ENCODE data around the gene NEK4. TPM values are rescaled to one million over a fixed set of nuclear protein-coding genes. Genes with fewer than 3 reads are reported as not detected.
"Not testable (repeated sequence)": the region's sequence is repeated elsewhere in the genome, so short reads cannot be mapped to it uniquely, and the experiment has no call there.

NEK4 gene
- total RNA-seq, 3 donors from 2014 or later, result 16.0 to 36.9 (median 26.9) TPM

DNA sequence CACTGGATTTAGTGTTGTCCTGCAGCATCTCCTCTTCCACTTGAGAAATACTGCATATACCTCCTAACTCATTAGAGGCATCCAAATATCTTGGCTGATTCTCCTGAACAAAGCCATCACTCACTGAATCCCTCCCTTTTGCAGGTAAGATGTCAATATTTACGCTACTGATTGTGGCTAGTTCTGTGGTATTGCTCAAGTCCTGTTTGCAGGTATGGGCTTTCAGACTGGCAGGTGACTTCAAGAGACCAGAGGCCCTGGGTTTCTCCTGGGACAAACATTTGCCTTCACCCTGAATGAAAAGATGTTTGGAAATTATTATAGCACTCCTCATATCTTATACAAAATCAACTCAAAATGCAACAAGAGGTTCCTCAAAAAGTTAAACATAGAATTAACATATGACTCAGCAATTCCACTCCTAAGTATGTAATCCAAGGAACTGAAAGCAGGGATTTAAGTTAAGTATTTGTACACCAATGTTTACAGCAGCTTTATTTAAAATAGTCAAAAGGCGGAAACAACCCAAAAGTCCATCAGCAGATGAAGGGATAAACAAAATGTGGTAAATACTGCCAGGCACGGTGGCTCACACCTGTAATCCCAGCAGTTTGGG, 18.6 kb downstream of the NEK4 start:
- Mint-ChIP-seq H3K4me1 (ENCODE audit: low read depth) (no peaks in the 10 kb centered on the region), H3K4me3 (no peak overlapping the region), H3K27me3 (ENCODE audit: low read depth) (no peaks in the 10 kb centered on the region), H3K36me3 (ENCODE audit: insufficient read depth) (peaks cover 25% of the 10 kb centered on the region), H3K9me3 (no peaks in the 10 kb centered on the region)
- ATAC-seq, result no peak
- no peak for DNase-seq

DNA sequence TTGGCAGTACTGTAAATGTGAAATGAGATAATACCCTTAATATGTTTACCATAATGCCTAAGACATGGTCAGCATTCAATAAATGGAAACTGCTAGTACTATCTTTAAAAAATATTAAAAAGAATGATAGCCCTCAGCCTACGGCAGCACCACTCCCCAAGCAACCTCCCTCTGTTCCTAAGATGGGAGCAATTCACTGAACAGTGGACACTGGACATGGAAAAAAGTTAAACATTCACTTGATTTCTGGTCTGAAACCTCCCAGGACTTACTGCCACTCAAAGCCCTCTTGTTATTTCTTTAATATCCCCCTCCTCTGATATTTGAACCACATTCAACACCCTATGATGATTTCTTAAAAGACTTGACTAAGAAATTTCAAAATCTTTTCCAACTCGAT, 27.0 kb downstream of the NEK4 start:
- Mint-ChIP-seq H3K36me3 (ENCODE audit: insufficient read depth) (peaks cover 35% of the 10 kb centered on the region), H3K4me3 (no peak overlapping the region), H3K27me3 (ENCODE audit: low read depth) (no peaks in the 10 kb centered on the region), H3K9me3 (no peaks in the 10 kb centered on the region), H3K4me1 (ENCODE audit: low read depth) (no peaks in the 10 kb centered on the region)
- ATAC-seq (no peak), DNase-seq (no peak)

DNA sequence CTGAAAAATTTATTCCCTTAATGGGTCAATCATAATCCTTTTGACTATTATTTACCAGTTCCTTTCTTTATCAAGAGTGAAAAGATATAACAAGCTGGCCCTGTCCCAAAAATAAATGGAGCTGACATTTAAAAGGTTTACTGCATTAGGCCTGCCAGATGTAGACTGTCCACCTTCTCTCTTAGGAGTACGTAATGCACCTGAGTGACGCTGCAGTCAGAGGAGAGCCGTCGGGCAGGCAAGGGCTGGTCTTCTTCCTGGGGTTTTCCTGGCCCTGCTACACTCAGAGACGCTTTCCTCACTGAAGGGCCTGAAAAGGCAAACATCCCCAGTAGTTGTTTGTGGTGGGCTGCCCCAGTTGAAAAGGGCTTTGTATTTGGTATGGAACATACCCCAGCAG, 27.6 kb downstream of the NEK4 start:
- no peak for DNase-seq
- H3K36me3 Mint-ChIP-seq (ENCODE audit: insufficient read depth), result peaks cover 35% of the 10 kb centered on the region
- no peak overlapping the region for H3K4me3 Mint-ChIP-seq
- no peaks in the 10 kb centered on the region for H3K9me3 Mint-ChIP-seq
- no peaks in the 10 kb centered on the region for H3K4me1 Mint-ChIP-seq (ENCODE audit: low read depth)
- no peak for ATAC-seq
- no peaks in the 10 kb centered on the region for H3K27me3 Mint-ChIP-seq (ENCODE audit: low read depth)

DNA sequence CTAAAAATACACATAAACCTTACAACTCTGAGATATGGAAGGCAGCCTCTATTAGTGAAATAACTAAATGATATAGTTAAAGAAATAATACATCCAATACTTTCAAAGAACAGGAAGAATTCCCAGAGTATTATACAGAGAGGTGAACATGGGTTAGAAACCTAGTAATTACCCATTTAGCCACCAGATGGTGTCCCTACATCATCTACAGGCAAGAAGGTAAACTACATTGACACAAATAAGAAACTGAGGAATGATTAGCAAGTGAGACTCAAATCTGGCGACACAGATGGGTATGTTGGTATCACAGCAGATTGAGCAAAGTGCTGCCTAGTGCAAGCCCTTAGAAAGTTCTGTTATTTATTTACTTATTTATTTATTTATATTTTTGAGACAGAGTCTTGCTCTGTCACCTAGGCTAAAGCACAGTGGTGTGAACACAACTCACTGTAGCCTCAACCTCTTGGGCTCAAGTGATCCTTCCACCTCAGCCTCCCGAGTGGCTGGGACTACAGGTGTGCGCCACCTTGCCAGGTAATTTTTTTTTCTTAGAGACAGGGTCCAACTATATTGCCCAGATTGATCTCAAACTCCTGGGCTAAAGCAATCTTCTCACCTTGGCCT, 28.2 kb downstream of the NEK4 start:
- Mint-ChIP-seq H3K4me1 (ENCODE audit: low read depth) (no peaks in the 10 kb centered on the region), H3K36me3 (ENCODE audit: insufficient read depth) (peaks cover 34% of the 10 kb centered on the region), H3K27me3 (ENCODE audit: low read depth) (no peaks in the 10 kb centered on the region), H3K4me3 (no peak overlapping the region), H3K9me3 (no peaks in the 10 kb centered on the region)
- no peak for ATAC-seq
- no peak for DNase-seq

DNA sequence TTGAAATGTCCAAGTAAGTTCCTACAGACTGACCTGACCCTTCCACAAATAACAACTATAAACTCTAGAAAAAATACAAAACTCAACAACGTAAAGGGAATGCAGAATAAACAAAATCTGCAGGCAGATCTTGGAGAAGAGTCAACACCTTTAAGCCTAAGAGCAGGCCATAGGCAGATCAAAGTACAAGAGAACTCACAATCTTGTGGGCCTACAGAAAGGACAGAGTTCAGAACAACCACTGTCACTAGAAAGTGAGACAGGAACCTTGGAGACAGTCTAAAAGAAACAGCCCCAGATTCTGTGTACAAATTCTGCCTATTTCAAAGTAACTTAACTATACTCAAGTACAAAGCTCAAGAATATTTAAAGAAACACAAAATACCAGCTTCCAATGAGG, 31.0 kb downstream of the NEK4 start:
- ATAC-seq, result no peak
- no peak for DNase-seq
- no peak overlapping the region for H3K4me3 Mint-ChIP-seq
- H3K27me3 Mint-ChIP-seq (ENCODE audit: low read depth), result no peaks in the 10 kb centered on the region
- H3K36me3 Mint-ChIP-seq (ENCODE audit: insufficient read depth), result peaks cover 34% of the 10 kb centered on the region
- no peaks in the 10 kb centered on the region for H3K9me3 Mint-ChIP-seq
- no peaks in the 10 kb centered on the region for H3K4me1 Mint-ChIP-seq (ENCODE audit: low read depth)

DNA sequence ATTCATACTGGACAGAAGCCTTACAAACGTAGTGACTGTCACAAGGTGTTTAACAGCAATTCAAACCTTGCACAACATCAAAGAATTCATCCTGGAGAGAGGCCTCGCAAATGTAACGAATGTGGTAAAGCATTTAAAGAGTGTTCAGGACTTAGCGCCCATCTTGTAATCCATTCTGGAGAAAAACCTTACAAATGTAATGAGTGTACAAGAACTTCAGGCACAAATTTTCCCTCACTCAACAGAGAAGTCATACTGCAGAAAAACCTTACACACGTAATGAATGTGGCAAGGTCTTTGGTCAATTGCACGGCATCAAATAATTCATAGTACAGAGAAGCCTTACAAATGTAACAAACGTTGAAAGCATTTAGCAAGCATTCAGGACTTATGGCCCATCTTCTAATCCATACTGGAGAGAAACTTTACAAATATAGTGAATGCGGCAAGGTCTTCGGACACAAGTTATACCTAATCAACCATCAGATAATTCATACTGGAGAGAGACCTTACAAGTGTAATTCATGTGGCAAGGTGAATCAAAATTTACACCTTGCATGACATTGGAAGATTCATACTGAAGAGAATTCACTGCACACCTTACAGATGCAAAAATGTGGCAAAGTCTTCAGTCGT, 37.4 kb downstream of the NEK4 start:
- peaks cover 54% of the 10 kb centered on the region for H3K36me3 Mint-ChIP-seq (ENCODE audit: insufficient read depth)
- H3K4me1 Mint-ChIP-seq (ENCODE audit: low read depth), result peaks cover 8% of the 10 kb centered on the region
- H3K4me3 Mint-ChIP-seq, result no peak overlapping the region
- H3K27me3 Mint-ChIP-seq (ENCODE audit: low read depth), result no peaks in the 10 kb centered on the region
- ATAC-seq (no peak), DNase-seq (no peak)
- peaks cover 11% of the 10 kb centered on the region for H3K9me3 Mint-ChIP-seq

DNA sequence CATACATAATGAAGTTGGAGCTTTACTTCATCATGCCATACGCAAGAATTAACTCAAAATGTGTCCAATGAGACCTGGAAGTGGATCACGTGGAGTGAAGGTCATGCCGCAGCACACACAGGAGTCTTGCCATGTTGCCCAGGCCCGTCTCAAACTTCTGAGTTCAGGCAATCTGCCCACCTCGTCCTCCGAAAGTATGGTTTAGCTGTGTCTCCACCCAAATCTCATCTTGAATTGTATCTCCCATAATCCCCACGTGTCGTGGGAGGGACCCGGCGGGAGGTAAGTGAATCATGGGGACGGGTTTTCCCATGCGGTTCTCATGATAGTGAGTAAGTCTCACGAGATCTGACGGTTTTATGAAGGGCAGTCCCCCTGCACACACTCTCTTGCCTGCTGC, 39.1 kb downstream of the NEK4 start:
- DNase-seq, result no peak
- H3K27me3 Mint-ChIP-seq (ENCODE audit: low read depth), result no peaks in the 10 kb centered on the region
- H3K4me1 Mint-ChIP-seq (ENCODE audit: low read depth), result peaks cover 8% of the 10 kb centered on the region
- H3K9me3 Mint-ChIP-seq, result peaks cover 11% of the 10 kb centered on the region
- ATAC-seq, result peak in 1 of 2 donors; percentile 28
- H3K36me3 Mint-ChIP-seq (ENCODE audit: insufficient read depth), result peaks cover 54% of the 10 kb centered on the region
- no peak overlapping the region for H3K4me3 Mint-ChIP-seq

DNA sequence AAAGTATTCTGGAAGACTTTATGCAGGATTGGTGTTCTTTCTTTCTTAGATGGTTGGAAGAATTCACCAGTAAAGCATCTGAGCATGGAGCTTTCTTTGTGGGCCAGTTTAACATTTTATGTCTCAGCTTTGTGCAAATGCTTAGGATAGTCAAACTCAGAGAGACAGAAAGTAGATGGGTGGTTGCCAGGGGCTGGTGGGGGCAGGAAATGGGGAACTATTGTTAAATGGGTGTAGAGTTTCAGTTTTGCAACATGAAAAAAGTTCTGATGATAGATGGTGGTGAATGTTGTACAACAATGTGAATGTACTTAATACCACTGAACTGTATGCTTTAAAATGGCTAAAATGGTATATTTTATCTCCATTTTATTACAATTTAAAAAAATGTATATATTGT, 40.1 kb downstream of the NEK4 start:
- Mint-ChIP-seq H3K36me3 (ENCODE audit: insufficient read depth) (peaks cover 53% of the 10 kb centered on the region), H3K27me3 (ENCODE audit: low read depth) (no peaks in the 10 kb centered on the region), H3K9me3 (peaks cover 11% of the 10 kb centered on the region), H3K4me3 (no peak overlapping the region), H3K4me1 (ENCODE audit: low read depth) (peaks cover 8% of the 10 kb centered on the region)
- ATAC-seq (no peak), DNase-seq (no peak)

DNA sequence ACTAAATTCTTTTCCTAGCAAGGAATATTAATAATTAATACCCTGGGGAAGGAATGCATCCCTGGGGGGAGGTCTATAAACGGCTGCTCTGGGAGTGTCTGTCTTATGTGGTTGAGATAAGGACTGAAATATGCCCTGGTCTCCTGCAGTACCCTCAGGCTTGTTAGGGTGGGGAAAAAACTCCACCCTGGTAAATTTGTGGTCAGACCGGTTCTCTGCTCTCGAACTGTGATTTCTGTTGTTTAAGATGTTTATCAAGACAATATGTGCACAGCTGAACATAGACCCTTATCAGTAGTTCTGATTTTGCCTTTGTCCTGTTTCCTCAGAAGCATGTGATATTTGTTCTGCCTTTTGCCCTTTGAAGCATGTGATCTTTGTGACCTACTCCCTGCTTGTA, 42.0 kb downstream of the NEK4 start:
- ATAC-seq; DNase-seq; H3K27me3 Mint-ChIP-seq (ENCODE audit: low read depth); H3K4me1 Mint-ChIP-seq (ENCODE audit: low read depth); H3K4me3 Mint-ChIP-seq: not testable (repeated sequence)
- peaks cover 11% of the 10 kb centered on the region for H3K9me3 Mint-ChIP-seq
- H3K36me3 Mint-ChIP-seq (ENCODE audit: insufficient read depth), result peaks cover 47% of the 10 kb centered on the region

DNA sequence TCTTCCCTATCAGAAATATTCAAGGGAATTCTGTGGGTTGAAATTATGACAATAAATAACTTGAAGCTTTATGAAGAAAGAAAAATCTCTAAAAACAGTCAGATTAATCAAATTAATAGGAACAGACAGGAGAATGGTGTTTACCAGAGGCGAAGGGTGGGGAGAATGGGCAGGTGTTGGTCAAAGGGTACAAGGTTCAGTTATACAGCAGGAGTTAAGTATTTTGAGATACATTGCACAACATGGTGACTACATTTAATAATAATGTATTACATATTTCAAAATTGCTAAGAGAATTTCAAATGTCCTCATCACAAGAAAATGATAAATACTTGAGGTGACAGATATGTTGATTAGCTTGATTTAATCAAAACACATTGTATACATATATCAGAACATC, 46.2 kb downstream of the NEK4 start:
- H3K9me3 Mint-ChIP-seq, result peaks cover 3% of the 10 kb centered on the region
- no peaks in the 10 kb centered on the region for H3K27me3 Mint-ChIP-seq (ENCODE audit: low read depth)
- ATAC-seq (no peak), DNase-seq (no peak)
- peaks cover 17% of the 10 kb centered on the region for H3K36me3 Mint-ChIP-seq (ENCODE audit: insufficient read depth)
- H3K4me3 Mint-ChIP-seq, result no peak overlapping the region
- peaks cover 25% of the 10 kb centered on the region for H3K4me1 Mint-ChIP-seq (ENCODE audit: low read depth)

DNA sequence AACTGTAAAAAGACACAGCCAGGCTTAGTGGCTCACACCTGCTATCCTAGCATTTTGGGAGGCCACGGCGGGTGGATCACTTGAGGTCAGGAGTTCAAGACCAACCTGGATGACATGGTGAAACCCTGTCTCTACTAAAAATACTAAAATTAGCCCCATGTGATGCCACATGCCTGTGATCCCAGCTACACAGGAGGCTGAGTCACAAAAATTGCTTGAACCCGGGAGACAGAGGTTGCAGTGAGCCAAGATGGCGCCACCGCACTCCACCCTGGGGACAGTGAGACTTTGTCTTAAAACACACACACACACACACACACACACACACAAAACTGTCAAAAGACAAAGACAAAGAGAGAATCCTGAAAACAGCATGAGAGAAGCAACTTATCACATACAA, 46.8 kb downstream of the NEK4 start:
- Mint-ChIP-seq H3K27me3 (ENCODE audit: low read depth) (no peaks in the 10 kb centered on the region), H3K4me3 (no peak overlapping the region), H3K9me3 (peaks cover 3% of the 10 kb centered on the region), H3K36me3 (ENCODE audit: insufficient read depth) (peaks cover 16% of the 10 kb centered on the region), H3K4me1 (ENCODE audit: low read depth) (peaks cover 25% of the 10 kb centered on the region)
- no peak for ATAC-seq
- no peak for DNase-seq

DNA sequence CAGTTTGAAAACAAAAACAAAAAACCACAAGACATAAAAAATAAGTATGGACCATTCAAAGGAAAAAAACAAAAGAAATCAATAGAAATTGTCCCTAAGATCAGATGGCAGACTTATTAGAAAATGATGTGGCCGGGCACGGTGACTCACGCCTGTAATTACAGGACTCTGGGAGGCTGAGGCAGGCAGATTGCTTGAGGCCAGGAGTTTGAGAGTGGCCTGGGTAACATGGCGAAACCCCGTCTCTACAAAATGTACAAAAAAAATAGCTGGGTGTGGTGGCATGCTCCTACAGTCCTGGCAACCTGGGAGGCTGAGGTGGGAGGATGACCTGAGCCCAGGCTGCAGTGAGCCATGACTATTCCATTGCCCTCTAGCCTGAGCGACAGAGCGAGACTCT, 48.2 kb downstream of the NEK4 start:
- Mint-ChIP-seq H3K4me3 (peak overlapping the region; percentile 16), H3K9me3 (peaks cover 3% of the 10 kb centered on the region), H3K36me3 (ENCODE audit: insufficient read depth) (peaks cover 10% of the 10 kb centered on the region), H3K27me3 (ENCODE audit: low read depth) (no peaks in the 10 kb centered on the region), H3K4me1 (ENCODE audit: low read depth) (peaks cover 25% of the 10 kb centered on the region)
- ATAC-seq (no peak), DNase-seq (no peak)

DNA sequence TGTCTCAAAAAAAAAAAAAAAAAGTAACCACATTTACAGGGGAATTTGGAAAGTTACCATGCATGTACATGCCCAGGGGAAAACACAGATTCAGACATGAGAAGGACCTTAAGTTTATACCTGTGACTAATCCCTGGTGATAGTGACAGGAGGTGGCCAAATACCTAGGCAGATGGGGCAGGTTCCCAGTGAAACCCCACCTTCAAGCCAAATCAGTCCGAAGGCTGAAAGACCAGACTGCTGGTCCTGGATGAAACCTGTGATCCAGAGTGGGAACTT, 49.1 kb downstream of the NEK4 start:
- peak in 1 of 2 donors; percentile 27 for ATAC-seq
- Mint-ChIP-seq H3K4me3 (no peak overlapping the region), H3K4me1 (ENCODE audit: low read depth) (peaks cover 25% of the 10 kb centered on the region), H3K9me3 (peaks cover 3% of the 10 kb centered on the region), H3K36me3 (ENCODE audit: insufficient read depth) (peaks cover 10% of the 10 kb centered on the region), H3K27me3 (ENCODE audit: low read depth) (no peaks in the 10 kb centered on the region)
- DNase-seq, result no peak

DNA sequence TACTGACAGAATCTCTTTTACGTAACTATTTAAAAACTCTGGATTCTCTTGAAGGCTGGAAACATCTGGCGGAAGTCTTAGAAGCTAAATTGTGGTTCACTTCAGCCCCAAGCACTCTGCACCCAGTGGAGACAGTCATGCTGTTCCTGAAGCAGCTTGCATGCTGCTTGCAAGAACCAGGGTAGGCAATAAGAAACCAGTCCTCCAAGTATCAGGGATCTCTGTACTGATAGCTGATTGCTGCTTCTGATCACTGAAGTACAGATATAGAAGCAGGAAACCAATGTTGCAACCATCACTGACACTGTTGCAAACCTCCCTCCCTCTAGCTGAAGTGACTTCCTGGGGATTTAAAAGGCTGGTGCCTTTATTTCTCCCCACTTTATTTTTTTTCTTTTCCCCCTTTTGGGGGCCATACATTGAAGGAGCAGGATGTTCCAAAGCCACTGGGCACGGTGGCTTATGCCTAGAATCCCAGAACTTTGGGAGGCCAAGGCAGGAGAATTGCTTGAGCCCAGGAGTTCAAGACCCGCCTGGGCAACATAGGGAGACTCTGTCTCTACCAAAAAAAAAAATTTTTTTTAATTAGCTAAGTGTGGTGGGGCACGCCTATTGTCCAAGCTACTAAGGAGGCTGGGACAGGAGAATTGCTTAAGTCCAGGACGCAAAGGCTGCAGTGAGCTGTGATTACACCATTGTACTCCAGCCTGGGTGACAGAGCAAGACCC, 49.6 kb downstream of the NEK4 start:
- Mint-ChIP-seq H3K4me3 (no peak overlapping the region), H3K36me3 (ENCODE audit: insufficient read depth) (peaks cover 10% of the 10 kb centered on the region), H3K9me3 (peaks cover 3% of the 10 kb centered on the region), H3K4me1 (ENCODE audit: low read depth) (peaks cover 25% of the 10 kb centered on the region), H3K27me3 (ENCODE audit: low read depth) (no peaks in the 10 kb centered on the region)
- no peak for DNase-seq
- peak; percentile 53 to 61 for ATAC-seq

DNA sequence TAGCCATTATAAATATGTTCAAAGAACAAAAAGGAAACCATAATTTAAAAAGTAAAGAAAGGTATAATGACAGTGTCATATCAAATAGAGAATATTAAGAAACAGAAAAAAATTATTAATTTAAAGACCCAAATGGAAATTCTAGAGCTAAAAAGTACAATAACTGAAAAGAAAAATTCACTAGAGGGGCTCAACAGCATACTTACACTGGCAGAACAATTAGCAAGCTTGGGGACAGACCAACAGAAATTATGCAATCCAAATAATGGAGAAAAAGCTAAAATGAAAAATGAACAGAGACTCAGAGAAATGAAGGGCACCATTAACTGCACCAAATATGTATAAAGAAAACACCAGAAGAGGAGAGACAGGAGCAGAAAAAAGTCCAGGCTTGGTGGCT, 51.1 kb downstream of the NEK4 start:
- ATAC-seq (no peak), DNase-seq (no peak)
- Mint-ChIP-seq H3K9me3 (peaks cover 3% of the 10 kb centered on the region), H3K4me3 (no peak overlapping the region), H3K36me3 (ENCODE audit: insufficient read depth) (peaks cover 9% of the 10 kb centered on the region), H3K4me1 (ENCODE audit: low read depth) (peaks cover 25% of the 10 kb centered on the region), H3K27me3 (ENCODE audit: low read depth) (no peaks in the 10 kb centered on the region)
